Measurements from ENCODE around the gene RAD9B. TPM values are rescaled to one million over a fixed set of nuclear protein-coding genes. Genes with fewer than 3 reads are reported as not detected.
"Not testable (repeated sequence)": the region's sequence is repeated elsewhere in the genome, so short reads cannot be mapped to it uniquely, and the experiment has no call there.

RAD9B gene
- 0.44 TPM for total RNA-seq

GRCh38 chr12:110501752-110502738 is at the start of gene RAD9B, which contains the start of gene VPS29:
TSS of gene RAD9B (plus strand) at chr12:110502331. CDS start at chr12:110502338, 7 bp downstream.
TSS of gene VPS29 (minus strand) at chr12:110502111. CDS start at chr12:110502051, 60 bp downstream.
- ATAC-seq: peak; percentile 98

GRCh38 chr12:110453569-110454296 is 48.4 kb upstream of the RAD9B start:
- no peak for ATAC-seq

- no peak for ATAC-seq
These were observed 43.4 kb upstream of the RAD9B start for GRCh38 chr12:110458756-110459155.

- not testable (repeated sequence) for ATAC-seq
These were observed 40.9 kb upstream of the RAD9B start for GRCh38 chr12:110461189-110461588.

GRCh38 chr12:110465024-110465423 is 37.1 kb upstream of the RAD9B start:
- ATAC-seq: no peak

GRCh38 chr12:110465765-110466164 is 36.4 kb upstream of the RAD9B start:
- not testable (repeated sequence) for ATAC-seq

- no peak for ATAC-seq
These were observed 35.3 kb upstream of the RAD9B start for GRCh38 chr12:110466791-110467190.

GRCh38 chr12:110467847-110468213 is 34.3 kb upstream of the RAD9B start:
- no peak for ATAC-seq

GRCh38 chr12:110468214-110469048 is 33.7 kb upstream of the RAD9B start, which contains the start of the genes FAM216A and GPN3:
TSS of gene FAM216A (plus strand) at chr12:110468845. CDS start at chr12:110468876, 31 bp downstream.
TSS of gene GPN3 (minus strand) at chr12:110468257. CDS start at chr12:110468203, 54 bp downstream.
- ATAC-seq: peak; percentile 98

- ATAC-seq: no peak
These were observed 26.7 kb upstream of the RAD9B start for GRCh38 chr12:110475426-110475825.

- ATAC-seq: peak; percentile 6
These were observed 3.0 kb upstream of the RAD9B start for GRCh38 chr12:110498984-110499706.

GRCh38 chr12:110501399-110501751 is 756 bp upstream of the RAD9B start:
- ATAC-seq: peak; percentile 65

- ATAC-seq: no peak
These were observed 1.3 kb downstream of the RAD9B start for GRCh38 chr12:110503432-110503831.

- no peak for ATAC-seq
These were observed 3.2 kb downstream of the RAD9B start for GRCh38 chr12:110505332-110505731.

GRCh38 chr12:110508071-110508586 is 6.0 kb downstream of the RAD9B start:
- ATAC-seq: no peak

GRCh38 chr12:110513842-110514241 is 11.7 kb downstream of the RAD9B start:
- ATAC-seq: no peak

GRCh38 chr12:110514363-110514762 is 12.2 kb downstream of the RAD9B start:
- ATAC-seq: no peak

GRCh38 chr12:110516995-110517394 is 14.9 kb downstream of the RAD9B start:
- no peak for ATAC-seq

- not testable (repeated sequence) for ATAC-seq
These were observed 15.9 kb downstream of the RAD9B start for GRCh38 chr12:110518014-110518413.

- not testable (repeated sequence) for ATAC-seq
These were observed 19.0 kb downstream of the RAD9B start for GRCh38 chr12:110520876-110521712.

Measured in esophagus mucosa (tissue), 1 donor.